Measurements from ENCODE around the gene RFX2.

- TF ChIP-seq ZNF8 (CRISPR knock-in tag; IDR thresholded peaks at IDR 0.05) (no peak), CREB5 (CRISPR knock-in tag; IDR thresholded peaks at IDR 0.05; ENCODE audit: low read depth) (no peak), RARB (CRISPR knock-in tag; IDR thresholded peaks at IDR 0.05) (no peak), TCF4 (CRISPR knock-in tag; IDR thresholded peaks at IDR 0.05; ENCODE audit: borderline replicate concordance) (no peak)
Observed at GRCh38 chr19:6067975-6068374, 42.3 kb downstream of the RFX2 start.
